GM23338 (cell line): ENCODE measurements around the gene RECQL5.

ENCODE experiments used
- CREB1 ChIP-seq: fragments of 250-450 bp; sonication (Bioruptor Pico); IDR thresholded peaks from 2 replicates; pipeline ENCODE4 v1.5.0; 2020; ENCODE audit warnings: low read depth, mild to moderate bottlenecking, moderate library complexity
- EZH2 ChIP-seq: fragments of 200-600 bp; sonication (generic); IDR thresholded peaks from one replicate; pipeline ENCODE4 v1.8.0; 2017; ENCODE audit warnings: antibody characterized with exemption, mild to moderate bottlenecking, low read depth; ENCODE audit not compliant: unreplicated experiment
- JUNB ChIP-seq: IDR thresholded peaks from one replicate; pipeline ENCODE4 v1.6.1; 2016; ENCODE audit warnings: antibody characterized with exemption; ENCODE audit not compliant: unreplicated experiment
- NANOG ChIP-seq: IDR thresholded peaks from 2 replicates; pipeline ENCODE4 v1.6.1; 2016; ENCODE audit warnings: antibody characterized with exemption, borderline replicate concordance
- POLR2AphosphoS5 ChIP-seq: IDR thresholded peaks from 2 replicates; pipeline ENCODE4 v1.6.1; 2016; ENCODE audit warnings: antibody characterized with exemption, low read depth
- TF ChIP-seq, protein P1 (sequence below), 2 experiments: fragments of 200-600 bp in 1 of 2; sonication (generic) in 1 of 2; conservative IDR thresholded peaks; 2 replicates each; pipeline versions ENCODE4 v1.5.1 to v1.6.1; 2016 to 2017; ENCODE audit warnings: antibody characterized with exemption in 2 of 2, low read depth in 2 of 2, mild to moderate bottlenecking in 2 of 2, moderate library complexity in 1 of 2
- TF ChIP-seq, protein P2 (sequence below): IDR thresholded peaks from one replicate; pipeline ENCODE4 v1.6.1; 2018; ENCODE audit warnings: antibody characterized with exemption; ENCODE audit not compliant: unreplicated experiment

DNA sequence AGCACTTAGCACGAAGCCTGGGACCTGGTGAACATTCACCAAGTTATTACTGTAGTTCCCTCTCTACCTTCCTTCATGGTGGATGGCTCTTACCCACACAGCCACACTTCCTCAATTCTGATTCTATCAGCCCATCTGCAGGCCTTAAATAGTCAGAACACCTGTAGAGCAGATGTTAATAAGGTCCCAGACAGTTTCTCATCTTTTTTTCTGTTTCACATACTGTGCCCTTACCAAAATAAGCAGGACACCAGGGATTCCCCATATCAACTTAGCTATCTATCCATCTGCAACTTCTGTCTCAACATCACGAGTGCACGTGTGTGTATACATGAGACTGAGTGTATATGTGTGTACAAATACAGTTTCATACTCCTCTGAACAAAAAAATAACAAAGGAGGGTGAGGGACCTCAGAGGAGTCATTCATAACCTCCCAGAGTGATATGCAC lies 2.8 kb downstream of the RECQL5 start:
- TF ChIP-seq, protein P1, sequence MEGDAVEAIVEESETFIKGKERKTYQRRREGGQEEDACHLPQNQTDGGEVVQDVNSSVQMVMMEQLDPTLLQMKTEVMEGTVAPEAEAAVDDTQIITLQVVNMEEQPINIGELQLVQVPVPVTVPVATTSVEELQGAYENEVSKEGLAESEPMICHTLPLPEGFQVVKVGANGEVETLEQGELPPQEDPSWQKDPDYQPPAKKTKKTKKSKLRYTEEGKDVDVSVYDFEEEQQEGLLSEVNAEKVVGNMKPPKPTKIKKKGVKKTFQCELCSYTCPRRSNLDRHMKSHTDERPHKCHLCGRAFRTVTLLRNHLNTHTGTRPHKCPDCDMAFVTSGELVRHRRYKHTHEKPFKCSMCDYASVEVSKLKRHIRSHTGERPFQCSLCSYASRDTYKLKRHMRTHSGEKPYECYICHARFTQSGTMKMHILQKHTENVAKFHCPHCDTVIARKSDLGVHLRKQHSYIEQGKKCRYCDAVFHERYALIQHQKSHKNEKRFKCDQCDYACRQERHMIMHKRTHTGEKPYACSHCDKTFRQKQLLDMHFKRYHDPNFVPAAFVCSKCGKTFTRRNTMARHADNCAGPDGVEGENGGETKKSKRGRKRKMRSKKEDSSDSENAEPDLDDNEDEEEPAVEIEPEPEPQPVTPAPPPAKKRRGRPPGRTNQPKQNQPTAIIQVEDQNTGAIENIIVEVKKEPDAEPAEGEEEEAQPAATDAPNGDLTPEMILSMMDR (conservative IDR thresholded peaks at IDR 0.05; ENCODE audit: low read depth in 2 of 2) = no peak
- TF ChIP-seq CREB1 (CRISPR knock-in tag) (no peak), EZH2 (no peak), NANOG (no peak), POLR2AphosphoS5 (no peak), JUNB (no peak)
- TF ChIP-seq, protein P2, sequence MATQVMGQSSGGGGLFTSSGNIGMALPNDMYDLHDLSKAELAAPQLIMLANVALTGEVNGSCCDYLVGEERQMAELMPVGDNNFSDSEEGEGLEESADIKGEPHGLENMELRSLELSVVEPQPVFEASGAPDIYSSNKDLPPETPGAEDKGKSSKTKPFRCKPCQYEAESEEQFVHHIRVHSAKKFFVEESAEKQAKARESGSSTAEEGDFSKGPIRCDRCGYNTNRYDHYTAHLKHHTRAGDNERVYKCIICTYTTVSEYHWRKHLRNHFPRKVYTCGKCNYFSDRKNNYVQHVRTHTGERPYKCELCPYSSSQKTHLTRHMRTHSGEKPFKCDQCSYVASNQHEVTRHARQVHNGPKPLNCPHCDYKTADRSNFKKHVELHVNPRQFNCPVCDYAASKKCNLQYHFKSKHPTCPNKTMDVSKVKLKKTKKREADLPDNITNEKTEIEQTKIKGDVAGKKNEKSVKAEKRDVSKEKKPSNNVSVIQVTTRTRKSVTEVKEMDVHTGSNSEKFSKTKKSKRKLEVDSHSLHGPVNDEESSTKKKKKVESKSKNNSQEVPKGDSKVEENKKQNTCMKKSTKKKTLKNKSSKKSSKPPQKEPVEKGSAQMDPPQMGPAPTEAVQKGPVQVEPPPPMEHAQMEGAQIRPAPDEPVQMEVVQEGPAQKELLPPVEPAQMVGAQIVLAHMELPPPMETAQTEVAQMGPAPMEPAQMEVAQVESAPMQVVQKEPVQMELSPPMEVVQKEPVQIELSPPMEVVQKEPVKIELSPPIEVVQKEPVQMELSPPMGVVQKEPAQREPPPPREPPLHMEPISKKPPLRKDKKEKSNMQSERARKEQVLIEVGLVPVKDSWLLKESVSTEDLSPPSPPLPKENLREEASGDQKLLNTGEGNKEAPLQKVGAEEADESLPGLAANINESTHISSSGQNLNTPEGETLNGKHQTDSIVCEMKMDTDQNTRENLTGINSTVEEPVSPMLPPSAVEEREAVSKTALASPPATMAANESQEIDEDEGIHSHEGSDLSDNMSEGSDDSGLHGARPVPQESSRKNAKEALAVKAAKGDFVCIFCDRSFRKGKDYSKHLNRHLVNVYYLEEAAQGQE = no peak
